Mesenchymal stem cell (in vitro differentiated cells and primary cell): ENCODE measurements around the gene MBP.
A peak's percentile ranks its signal among the peaks of the same experiment; 100 is the strongest.

Source experiments
- DNase-seq: peaks from one replicate; pipeline ENCODE4 v3.0.0-alpha.2; 2013
- H2AFZ ChIP-seq: one replicate; pipeline ENCODE4 v1.6.1; 2013; ENCODE audit warnings: low read depth, mild to moderate bottlenecking, control low read depth, inconsistent platforms, low read length, moderate library complexity
- H2AK5ac ChIP-seq: 2 replicates; pipeline ENCODE4 v1.6.1; 2013; ENCODE audit warnings: low read length, moderate library complexity, mild to moderate bottlenecking, inconsistent platforms; ENCODE audit not compliant: severe bottlenecking
- H2BK120ac ChIP-seq: one replicate; pipeline ENCODE4 v1.6.1; 2013; ENCODE audit warnings: low read depth, mild to moderate bottlenecking, inconsistent platforms, low read length, moderate library complexity
- H2BK12ac ChIP-seq, 2 experiments: one replicate each; pipeline ENCODE4 v1.6.1; 2013; ENCODE audit warnings: inconsistent platforms in 2 of 2, low read length in 2 of 2, mild to moderate bottlenecking in 2 of 2, moderate library complexity in 2 of 2, control low read depth in 1 of 2
- H2BK15ac ChIP-seq: one replicate; pipeline ENCODE4 v1.6.1; 2013; ENCODE audit warnings: mild to moderate bottlenecking, low read depth, inconsistent platforms; ENCODE audit not compliant: poor library complexity, severe bottlenecking
- H2BK5ac ChIP-seq: 2 replicates; pipeline ENCODE4 v1.6.1; 2013; ENCODE audit warnings: low read depth, mild to moderate bottlenecking, low read length, control low read depth, inconsistent platforms; ENCODE audit not compliant: poor library complexity, severe bottlenecking
- H3K14ac ChIP-seq, 2 experiments: one replicate each; pipeline ENCODE4 v1.6.1; 2013; ENCODE audit warnings: inconsistent platforms in 2 of 2, low read length in 2 of 2, control low read depth in 1 of 2, mild to moderate bottlenecking in 1 of 2, moderate library complexity in 1 of 2
- H3K18ac ChIP-seq, 2 experiments: one replicate each; pipeline ENCODE4 v1.6.1; 2013; ENCODE audit warnings: inconsistent platforms in 2 of 2, low read length in 2 of 2, control low read depth in 1 of 2, low read depth in 1 of 2, mild to moderate bottlenecking in 1 of 2
- H3K23ac ChIP-seq, 2 experiments: one replicate each; pipeline ENCODE4 v1.6.1; 2013; ENCODE audit warnings: inconsistent platforms in 2 of 2, low read length in 2 of 2, mild to moderate bottlenecking in 2 of 2, moderate library complexity in 2 of 2, control low read depth in 1 of 2
- H3K27ac ChIP-seq: 2 replicates; pipeline ENCODE4 v1.5.1; 2013; ENCODE audit warnings: mild to moderate bottlenecking, moderate library complexity, low read length, control low read depth, inconsistent platforms; ENCODE audit not compliant: poor library complexity, severe bottlenecking
- H3K27me3 ChIP-seq, 2 experiments: 2 replicates each; pipeline versions ENCODE4 v1.6.1 to v1.7.0; 2013; ENCODE audit warnings: low read length in 2 of 2, mild to moderate bottlenecking in 2 of 2, moderate library complexity in 2 of 2, control low read depth in 1 of 2, inconsistent platforms in 1 of 2; ENCODE audit not compliant: control insufficient read depth in 1 of 2, insufficient read depth in 1 of 2
- H3K36me3 ChIP-seq, 2 experiments: 2 replicates each; pipeline versions ENCODE4 v1.6.1 to v1.7.0; 2013; ENCODE audit warnings: low read length in 2 of 2, control low read depth in 1 of 2, inconsistent platforms in 1 of 2, low read depth in 1 of 2, mild to moderate bottlenecking in 1 of 2; ENCODE audit not compliant: insufficient read depth in 2 of 2, control insufficient read depth in 1 of 2
- H3K4ac ChIP-seq, 2 experiments: one replicate each; pipeline ENCODE4 v1.6.1; 2013; ENCODE audit warnings: inconsistent platforms in 2 of 2, low read length in 2 of 2, mild to moderate bottlenecking in 2 of 2, moderate library complexity in 2 of 2, control low read depth in 1 of 2, low read depth in 1 of 2
- H3K4me1 ChIP-seq: 2 replicates; pipeline ENCODE4 v1.6.1; 2013; ENCODE audit warnings: low read depth, low read length, control low read depth; ENCODE audit not compliant: control insufficient read depth, insufficient read depth
- H3K4me2 ChIP-seq: 2 replicates; pipeline ENCODE4 v1.6.1; 2013; ENCODE audit warnings: low read length, mild to moderate bottlenecking, inconsistent platforms; ENCODE audit not compliant: poor library complexity, severe bottlenecking
- H3K4me3 ChIP-seq, 2 experiments: 2 replicates each; pipeline versions ENCODE4 v1.5.1 to v1.7.0; 2013; ENCODE audit warnings: low read length in 2 of 2, mild to moderate bottlenecking in 2 of 2, control low read depth in 1 of 2, low read depth in 1 of 2; ENCODE audit not compliant: insufficient read depth in 1 of 2
- H3K79me1 ChIP-seq: replicated peaks from 2 replicates; pipeline ENCODE4 v1.6.1; 2013; ENCODE audit warnings: mild to moderate bottlenecking, control low read depth, low read length, inconsistent platforms; ENCODE audit not compliant: poor library complexity, severe bottlenecking
- H3K9ac ChIP-seq: 2 replicates; pipeline ENCODE4 v1.7.0; 2013; ENCODE audit warnings: mild to moderate bottlenecking, low read length, moderate library complexity
- H3K9me3 ChIP-seq: 2 replicates; pipeline ENCODE4 v1.7.0; 2013; ENCODE audit warnings: mild to moderate bottlenecking, low read length; ENCODE audit not compliant: control insufficient read depth
- H4K8ac ChIP-seq: one replicate; pipeline ENCODE4 v1.6.1; 2013; ENCODE audit warnings: inconsistent platforms, mild to moderate bottlenecking, low read length, moderate library complexity
- H4K91ac ChIP-seq: one replicate; pipeline ENCODE4 v1.6.1; 2013; ENCODE audit warnings: mild to moderate bottlenecking, low read length, inconsistent platforms
- WGBS: methylation state at CpG from one replicate; pipeline ENCODE4 v1.1.7; 2013; ENCODE audit warnings: mixed read lengths; 5-methylcytosine and 5-hydroxymethylcytosine counted together

Gene MBP

GRCh38 chr18:77035380-77036187 lies 97.0 kb downstream of the MBP start:
- no peak overlapping the region for H2BK5ac ChIP-seq
- H3K4ac ChIP-seq: no peak overlapping the region
- peaks cover 22% of the 10 kb centered on the region for H3K4me1 ChIP-seq
- H2AK5ac ChIP-seq: no peak overlapping the region
- H3K9me3 ChIP-seq: no peaks in the 10 kb centered on the region
- H2BK12ac ChIP-seq: no peak overlapping the region
- H4K8ac ChIP-seq: no peak overlapping the region
- H2BK15ac ChIP-seq: no peak overlapping the region
- 47% methylated on average over 7 of the region's 12 CpGs for WGBS
- H3K79me1 ChIP-seq: peaks cover 25% of the 10 kb centered on the region
- no peak overlapping the region for H3K4me3 ChIP-seq
- no peak overlapping the region for H3K23ac ChIP-seq
- no peak overlapping the region for H3K4me2 ChIP-seq
- H3K36me3 ChIP-seq: peaks cover 7 to 12% of the 10 kb centered on the region in 2 experiments
- DNase-seq: peak; percentile 4
- no peak overlapping the region for H2BK120ac ChIP-seq
- H2AFZ ChIP-seq: no peak overlapping the region
- H3K18ac ChIP-seq: no peak overlapping the region
- no peak overlapping the region for H3K14ac ChIP-seq
- H3K9ac ChIP-seq: peak overlapping the region; percentile 63
- no peak overlapping the region for H3K27ac ChIP-seq
- H3K27me3 ChIP-seq: no peaks in the 10 kb centered on the region
- H4K91ac ChIP-seq: no peak overlapping the region

- Histone ChIP-seq H3K18ac (no peak overlapping the region), H2BK5ac (no peak overlapping the region), H3K36me3 (peaks cover 7 to 12% of the 10 kb centered on the region in 2 experiments), H3K9ac (no peak overlapping the region), H3K14ac (no peak overlapping the region), H4K8ac (no peak overlapping the region), H3K4me1 (peaks cover 16% of the 10 kb centered on the region), H2BK120ac (no peak overlapping the region), H2BK15ac (no peak overlapping the region), H3K23ac (no peak overlapping the region), H4K91ac (no peak overlapping the region), H3K4me2 (no peak overlapping the region), H2BK12ac (no peak overlapping the region), H3K9me3 (no peaks in the 10 kb centered on the region), H3K27me3 (no peaks in the 10 kb centered on the region), H2AFZ (no peak overlapping the region), H3K4ac (no peak overlapping the region), H2AK5ac (no peak overlapping the region), H3K27ac (no peak overlapping the region), H3K79me1 (peaks cover 28% of the 10 kb centered on the region), H3K4me3 (no peak overlapping the region)
- no peak for DNase-seq
- 81% methylated on average over 2 of the region's 3 CpGs for WGBS
Observed at GRCh38 chr18:77033575-77033974, 99.0 kb downstream of the MBP start.

- H3K4me2 ChIP-seq: no peak overlapping the region
- no peak overlapping the region for H2AK5ac ChIP-seq
- H3K4me3 ChIP-seq: no peak overlapping the region
- H3K27me3 ChIP-seq: no peaks in the 10 kb centered on the region
- H3K14ac ChIP-seq: no peak overlapping the region
- H4K8ac ChIP-seq: no peak overlapping the region
- H3K9me3 ChIP-seq: no peaks in the 10 kb centered on the region
- no peak overlapping the region for H3K4ac ChIP-seq
- no peak overlapping the region for H3K23ac ChIP-seq
- no peak for DNase-seq
- H2AFZ ChIP-seq: no peak overlapping the region
- H4K91ac ChIP-seq: no peak overlapping the region
- peaks cover 7% of the 10 kb centered on the region in 2 experiments for H3K36me3 ChIP-seq
- H2BK120ac ChIP-seq: no peak overlapping the region
- peaks cover 21% of the 10 kb centered on the region for H3K79me1 ChIP-seq
- no peak overlapping the region for H3K27ac ChIP-seq
- no peak overlapping the region for H3K18ac ChIP-seq
- peaks cover 17% of the 10 kb centered on the region for H3K4me1 ChIP-seq
- no peak overlapping the region for H2BK15ac ChIP-seq
- H2BK12ac ChIP-seq: no peak overlapping the region
- H2BK5ac ChIP-seq: no peak overlapping the region
- 93% methylated on average over 19 of the region's 19 CpGs for WGBS
- H3K9ac ChIP-seq: no peak overlapping the region
Observed at GRCh38 chr18:77032181-77032701, 100.3 kb downstream of the MBP start.

- H3K23ac ChIP-seq: no peak overlapping the region
- peaks cover 18% of the 10 kb centered on the region for H3K4me1 ChIP-seq
- no peak overlapping the region for H2AFZ ChIP-seq
- H3K9me3 ChIP-seq: no peaks in the 10 kb centered on the region
- no peak overlapping the region for H3K4ac ChIP-seq
- H3K27ac ChIP-seq: no peak overlapping the region
- H4K8ac ChIP-seq: no peak overlapping the region
- no peak overlapping the region for H2BK5ac ChIP-seq
- no peak overlapping the region for H3K4me3 ChIP-seq
- no peak overlapping the region for H3K9ac ChIP-seq
- WGBS: 90% methylated on average over 9 of the region's 9 CpGs
- H2BK12ac ChIP-seq: no peak overlapping the region
- no peak overlapping the region for H3K4me2 ChIP-seq
- no peak overlapping the region for H2BK120ac ChIP-seq
- no peaks in the 10 kb centered on the region for H3K27me3 ChIP-seq
- H2BK15ac ChIP-seq: no peak overlapping the region
- no peak overlapping the region for H4K91ac ChIP-seq
- no peak overlapping the region for H3K14ac ChIP-seq
- H2AK5ac ChIP-seq: no peak overlapping the region
- peaks cover 24% of the 10 kb centered on the region for H3K79me1 ChIP-seq
- no peak for DNase-seq
- peaks cover 3 to 7% of the 10 kb centered on the region in 2 experiments for H3K36me3 ChIP-seq
- H3K18ac ChIP-seq: no peak overlapping the region
Observed at GRCh38 chr18:77031662-77032061, 100.9 kb downstream of the MBP start.
